ENCODE measurements around the gene ZNF568. TPM values are rescaled to one million over a fixed set of nuclear protein-coding genes. Genes with fewer than 3 reads are reported as not detected.

The ZNF568 gene
- total and polyA plus RNA-seq, 2 donors (not counting 1 experiment from before 2014, with no cell fraction given), result 8.2 to 21.1 TPM

DNA sequence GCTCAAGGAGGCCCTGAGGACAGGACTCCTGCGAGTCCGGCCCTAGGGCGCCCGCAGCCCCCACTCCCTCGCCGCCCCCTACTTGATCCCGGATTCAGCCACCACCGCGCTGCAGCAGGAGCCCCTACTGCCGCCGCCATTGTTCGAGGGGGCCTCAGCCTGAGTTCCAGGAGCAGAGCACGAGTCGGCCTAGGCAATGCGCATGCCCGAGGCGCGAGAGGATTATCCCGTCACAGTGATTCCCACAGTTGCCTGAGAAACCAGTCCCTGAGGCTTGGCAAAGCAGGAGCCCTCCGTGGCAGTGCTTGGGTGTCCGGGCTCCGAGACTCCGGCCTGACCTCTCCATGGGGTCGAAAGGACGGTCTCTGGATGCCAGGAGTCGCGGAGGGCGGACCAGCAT is 93.7 kb downstream of the ZNF568 start:
- no peak overlapping the region for H2AFZ ChIP-seq (ENCODE audit: insufficient read depth, low read depth, low read length, poor library complexity, severe bottlenecking)
- WGBS (ENCODE audit: insufficient coverage), result 94% methylated on average over 28 of the region's 28 CpGs
- no peak overlapping the region for H3K27ac ChIP-seq (ENCODE audit: low read length in 2 of 2)
- ATAC-seq (ENCODE audit: low read depth) (no peak), DNase-seq (no peak)
- no peaks in the 10 kb centered on the region for H3K79me2 ChIP-seq (ENCODE audit: control insufficient read depth, insufficient read depth, low read length)
- Mint-ChIP-seq H3K4me3 (no peak overlapping the region), H3K4me1 (no peaks in the 10 kb centered on the region), H3K9me3 (ENCODE audit: insufficient read depth) (peaks cover 6% of the 10 kb centered on the region), H3K27me3 (no peaks in the 10 kb centered on the region), H3K27ac (no peak overlapping the region)
- H3K4me3 ChIP-seq (ENCODE audit: control extremely low read depth in 1 of 5, extremely low read depth in 1 of 5, insufficient read depth in 1 of 5, low read depth in 2 of 5, low read length in 4 of 5), result no peak overlapping the region
- H3K4me2 ChIP-seq (replicated peaks; ENCODE audit: low read depth, low read length, poor library complexity, severe bottlenecking), result no peak overlapping the region
- no peaks in the 10 kb centered on the region for H3K27me3 ChIP-seq (replicated peaks in 1 of 4; ENCODE audit: control extremely low read depth in 1 of 4, control insufficient read depth in 3 of 4, insufficient read depth in 4 of 4, low read length in 3 of 4)
- no peaks in the 10 kb centered on the region for H3K4me1 ChIP-seq (ENCODE audit: control insufficient read depth in 2 of 2, insufficient read depth in 2 of 2, low read length in 2 of 2)
- no peaks in the 10 kb centered on the region for H4K20me1 ChIP-seq (ENCODE audit: control insufficient read depth, insufficient read depth, low read length, poor library complexity, severe bottlenecking)
- ChIA-PET CTCF (no interaction called here), POLR2A (no interaction called here)
- H3K36me3 ChIP-seq (replicated peaks in 1 of 2; ENCODE audit: control extremely low read depth in 1 of 2, control insufficient read depth in 1 of 2, extremely low read depth in 1 of 2, insufficient read depth in 2 of 2, low read length in 1 of 2), result no peaks in the 10 kb centered on the region
- peaks cover 0 to 87% (median 2%) of the 10 kb centered on the region in 3 donors for H3K9me3 ChIP-seq (ENCODE audit: control extremely low read depth in 1 of 3, control insufficient read depth in 2 of 3, insufficient read depth in 1 of 3, low read length in 2 of 3)
- intact Hi-C loops (cut with micrococcal nuclease), result no loop called here
- H3K9ac ChIP-seq (ENCODE audit: low read length), result no peak overlapping the region
- TF ChIP-seq EZH2 (IDR thresholded peaks at IDR 0.05; ENCODE audit: borderline replicate concordance, insufficient read depth, low read depth, low read length, poor library complexity, severe bottlenecking), result no peak
- TF ChIP-seq CTCF (IDR thresholded peaks at IDR 0.05), result no peak

- H3K4me2 ChIP-seq (replicated peaks; ENCODE audit: low read depth, low read length, poor library complexity, severe bottlenecking), result no peak overlapping the region
- H3K36me3 ChIP-seq (replicated peaks in 1 of 2; ENCODE audit: control extremely low read depth in 1 of 2, control insufficient read depth in 1 of 2, extremely low read depth in 1 of 2, insufficient read depth in 2 of 2, low read length in 1 of 2), result no peaks in the 10 kb centered on the region
- H3K27ac Mint-ChIP-seq, result no peak overlapping the region
- no peak overlapping the region for H3K4me3 ChIP-seq (ENCODE audit: control extremely low read depth in 1 of 5, extremely low read depth in 1 of 5, insufficient read depth in 1 of 5, low read depth in 2 of 5, low read length in 4 of 5)
- no peaks in the 10 kb centered on the region for H4K20me1 ChIP-seq (ENCODE audit: control insufficient read depth, insufficient read depth, low read length, poor library complexity, severe bottlenecking)
- CTCF ChIA-PET, result no interaction called here
- ATAC-seq (ENCODE audit: low read depth) (no peak), DNase-seq (no peak)
- no peak overlapping the region for H3K9ac ChIP-seq (ENCODE audit: low read length)
- H3K9me3 ChIP-seq (ENCODE audit: control extremely low read depth in 1 of 3, control insufficient read depth in 2 of 3, insufficient read depth in 1 of 3, low read length in 2 of 3), result peaks cover 0 to 92% (median 11%) of the 10 kb centered on the region in 3 donors
- no peaks in the 10 kb centered on the region for H3K27me3 Mint-ChIP-seq
- no peaks in the 10 kb centered on the region for H3K4me1 Mint-ChIP-seq
- H3K27ac ChIP-seq (ENCODE audit: low read length in 2 of 2), result no peak overlapping the region
- POLR2A ChIA-PET, result no interaction called here
- WGBS (ENCODE audit: insufficient coverage), result 95% methylated on average over 41 of the region's 41 CpGs
- intact Hi-C loops (cut with micrococcal nuclease), result no loop called here
- no peaks in the 10 kb centered on the region for H3K79me2 ChIP-seq (ENCODE audit: control insufficient read depth, insufficient read depth, low read length)
- H3K27me3 ChIP-seq (replicated peaks in 1 of 4; ENCODE audit: control extremely low read depth in 1 of 4, control insufficient read depth in 3 of 4, insufficient read depth in 4 of 4, low read length in 3 of 4), result no peaks in the 10 kb centered on the region
- no peaks in the 10 kb centered on the region for H3K4me1 ChIP-seq (ENCODE audit: control insufficient read depth in 2 of 2, insufficient read depth in 2 of 2, low read length in 2 of 2)
- no peak overlapping the region for H3K4me3 Mint-ChIP-seq
- TF ChIP-seq CTCF (IDR thresholded peaks at IDR 0.05) (no peak), EZH2 (IDR thresholded peaks at IDR 0.05; ENCODE audit: borderline replicate concordance, insufficient read depth, low read depth, low read length, poor library complexity, severe bottlenecking) (no peak)
- no peak overlapping the region for H2AFZ ChIP-seq (ENCODE audit: insufficient read depth, low read depth, low read length, poor library complexity, severe bottlenecking)
- peaks cover 8% of the 10 kb centered on the region for H3K9me3 Mint-ChIP-seq (ENCODE audit: insufficient read depth)
Observed at GRCh38 chr19:37012093-37012745, 96.1 kb downstream of the ZNF568 start.
